HuH-7.5 (cell line): ENCODE results near the gene DMPK.
"Not testable (repeated sequence)": the region's sequence is repeated elsewhere in the genome, so short reads cannot be mapped to it uniquely, and the experiment has no call there.

ENCODE experiments used
- DNase-seq: peaks from one replicate; pipeline ENCODE4 v3.0.0; 2011; ENCODE audit warnings: low spot score

DMPK gene

GRCh38 chr19:45815481-45816216 is 33.4 kb upstream of the DMPK start:
- DNase-seq = no peak

- DNase-seq = no peak
Observed at GRCh38 chr19:45814851-45815480, 32.7 kb upstream of the DMPK start, which contains the start of gene RSPH6A. RSPH6A (minus strand) TSS chr19:45815308; CDS start chr19:45815176, 132 bp downstream.

- no peak for DNase-seq
Observed at GRCh38 chr19:45814166-45814780, 32.0 kb upstream of the DMPK start.

GRCh38 chr19:45812297-45812696 is 30.0 kb upstream of the DMPK start:
- DNase-seq = no peak

DNA sequence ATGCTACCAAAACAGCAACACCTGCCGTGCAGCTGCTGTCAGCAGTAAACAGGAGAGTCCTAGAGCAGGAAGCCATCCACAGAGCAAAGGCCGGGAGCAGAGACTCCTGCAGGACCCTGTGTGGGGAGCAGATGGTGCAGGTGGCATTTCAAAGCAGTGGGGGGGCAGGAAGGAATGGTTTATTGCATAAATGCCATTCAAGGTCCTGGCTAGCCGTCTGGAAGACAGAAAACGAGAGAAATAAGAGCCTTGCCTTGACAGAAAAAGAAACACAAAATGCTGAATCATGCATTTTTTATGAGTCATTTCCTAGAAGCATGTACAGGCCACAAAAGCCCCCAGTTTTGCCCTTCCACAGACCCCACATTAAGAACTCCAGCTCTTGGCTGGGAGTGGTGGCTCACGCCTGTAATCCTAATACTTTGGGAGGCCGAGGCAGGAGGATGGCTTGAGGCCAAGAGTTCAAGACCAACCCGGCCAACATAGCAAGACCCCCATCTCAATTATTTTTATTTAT is 27.4 kb upstream of the DMPK start:
- DNase-seq = no peak

GRCh38 chr19:45805719-45806118 is 23.4 kb upstream of the DMPK start:
- DNase-seq = no peak

- DNase-seq = no peak
Observed at GRCh38 chr19:45804959-45805230, 22.6 kb upstream of the DMPK start.

GRCh38 chr19:45804140-45804958 is 22.1 kb upstream of the DMPK start:
- no peak for DNase-seq

DNA sequence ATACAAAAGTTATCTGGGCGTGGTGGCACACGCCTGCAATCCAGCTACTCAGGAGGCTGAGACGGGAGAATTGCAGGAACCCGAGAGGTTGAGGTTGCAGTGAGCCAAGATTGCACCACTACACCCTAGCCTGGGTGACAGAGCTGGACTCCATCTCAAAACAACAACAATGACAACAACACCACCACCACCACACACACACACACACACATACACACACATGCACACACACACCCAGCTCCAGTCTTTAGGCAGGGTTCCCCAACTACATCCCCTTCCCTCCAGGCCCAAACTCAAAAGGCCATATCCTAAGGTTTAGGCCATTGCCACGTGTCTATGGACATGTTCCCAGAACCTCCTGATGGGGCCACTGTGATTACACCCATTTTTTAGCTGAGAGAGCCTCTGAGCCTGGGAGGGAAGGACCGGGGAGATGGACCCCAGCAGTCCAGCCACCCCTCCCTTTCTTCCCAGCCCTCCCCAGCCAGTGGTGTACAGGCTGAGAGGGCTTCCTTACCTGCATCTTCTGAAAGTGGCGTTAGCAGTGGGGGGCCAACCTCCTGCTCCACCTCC is 19.4 kb upstream of the DMPK start:
- DNase-seq = no peak

GRCh38 chr19:45800070-45800553 is 17.8 kb upstream of the DMPK start:
- no peak for DNase-seq

GRCh38 chr19:45799541-45799940 is 17.3 kb upstream of the DMPK start:
- DNase-seq = not testable (repeated sequence)

DNA sequence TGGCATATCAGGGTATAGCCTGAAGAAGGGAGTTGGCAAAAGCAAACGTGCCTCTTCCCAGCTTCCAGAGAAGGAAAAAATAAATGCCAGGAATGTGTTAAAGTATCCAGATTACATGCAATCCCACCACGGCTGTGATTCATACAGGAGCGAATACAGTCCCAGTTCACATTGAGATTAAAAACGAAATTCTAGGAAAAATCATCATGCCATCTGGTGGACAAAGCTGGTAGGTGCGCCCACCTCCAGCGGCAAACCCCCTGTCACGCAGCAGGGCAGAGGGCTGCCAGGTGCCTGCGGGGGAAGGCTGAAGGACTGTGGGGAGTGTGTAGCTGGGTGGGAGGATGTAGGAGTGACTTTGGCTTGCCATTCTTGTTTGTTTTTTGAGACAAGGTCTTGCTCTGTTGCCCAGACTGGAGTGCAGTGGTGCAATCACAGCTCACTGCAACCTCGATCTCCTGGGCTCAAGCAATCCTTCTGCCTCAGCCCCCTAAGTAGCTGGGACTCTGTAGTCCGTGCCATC is 16.8 kb upstream of the DMPK start:
- DNase-seq = peak; percentile 84

DNA sequence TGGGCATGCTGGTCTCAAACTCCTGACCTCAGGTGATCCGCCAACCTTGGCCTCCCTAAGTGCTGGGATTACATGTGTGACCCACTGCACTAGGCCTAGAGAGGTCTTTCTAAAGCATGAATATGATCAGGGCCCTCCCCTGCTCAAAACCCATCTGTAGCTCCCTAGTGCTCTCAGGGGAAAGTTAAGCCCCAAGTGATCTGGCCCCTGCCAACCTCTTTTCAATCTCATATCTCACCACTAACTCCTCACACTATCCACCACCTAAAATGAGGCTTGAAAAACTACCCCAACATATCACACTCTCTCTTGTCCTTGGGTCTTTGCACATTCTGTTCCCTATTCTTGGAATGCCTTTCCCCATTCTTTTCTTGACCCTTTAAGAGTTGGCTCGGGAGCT is 12.3 kb upstream of the DMPK start:
- no peak for DNase-seq

- no peak for DNase-seq
Observed at GRCh38 chr19:45793876-45794275, 11.6 kb upstream of the DMPK start.

DNA sequence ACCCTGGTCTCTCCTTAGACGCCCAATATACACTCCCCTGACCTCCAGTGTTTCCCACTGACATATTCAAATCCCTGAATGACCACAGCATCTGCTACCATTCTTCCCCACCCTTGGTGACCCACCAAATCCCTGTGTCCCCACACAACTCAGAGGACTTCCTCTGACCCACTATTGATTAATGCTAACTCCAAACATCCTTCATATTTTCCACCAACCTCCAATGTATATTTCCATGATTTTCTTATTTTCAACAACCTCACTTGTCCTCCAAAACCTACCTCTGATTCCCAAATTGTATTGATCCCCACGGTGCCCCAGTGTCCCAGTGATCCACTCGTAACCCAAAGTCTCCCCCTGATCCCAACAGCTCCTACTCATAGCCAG is 10.9 kb upstream of the DMPK start:
- no peak for DNase-seq

GRCh38 chr19:45792470-45793177 is 10.3 kb upstream of the DMPK start, which contains the start of gene DMWD:
DMWD (minus strand) TSS chr19:45792845; CDS start chr19:45792756, 89 bp downstream.
- DNase-seq = peak; percentile 96

DNA sequence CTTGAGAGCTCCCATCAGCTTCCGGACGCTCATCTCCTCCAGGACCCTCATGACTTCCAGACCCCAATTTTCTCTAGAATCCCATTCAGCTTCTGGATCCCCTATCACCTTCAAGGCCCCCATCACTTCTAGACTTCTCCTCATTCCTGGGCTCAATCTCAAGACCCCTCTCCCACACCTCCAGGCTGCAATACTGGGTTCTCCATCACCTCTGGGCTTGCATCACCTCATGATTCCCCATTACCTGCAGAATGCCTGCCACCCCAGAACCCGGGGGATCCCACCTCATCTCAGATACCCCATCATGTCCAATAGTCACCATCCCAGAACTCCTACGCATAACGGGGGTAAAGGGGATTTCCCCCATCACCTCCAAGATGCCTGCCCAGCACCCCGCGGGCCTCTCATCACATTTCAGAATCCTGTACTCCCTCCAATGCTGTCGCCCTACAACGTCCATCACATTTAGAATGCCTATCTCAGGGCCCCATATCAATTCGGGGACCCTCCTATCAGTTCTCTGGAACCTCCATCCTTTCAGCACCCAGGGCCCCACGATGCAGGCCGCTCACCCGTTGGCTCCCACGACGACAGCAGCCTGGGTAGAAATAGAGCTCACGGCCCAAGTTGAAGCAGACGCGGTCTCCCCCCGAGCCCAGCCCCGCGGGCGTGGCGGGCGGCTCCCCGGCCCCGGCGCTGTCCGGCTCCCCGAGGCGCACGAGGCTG is 9.6 kb upstream of the DMPK start:
- no peak for DNase-seq

DNA sequence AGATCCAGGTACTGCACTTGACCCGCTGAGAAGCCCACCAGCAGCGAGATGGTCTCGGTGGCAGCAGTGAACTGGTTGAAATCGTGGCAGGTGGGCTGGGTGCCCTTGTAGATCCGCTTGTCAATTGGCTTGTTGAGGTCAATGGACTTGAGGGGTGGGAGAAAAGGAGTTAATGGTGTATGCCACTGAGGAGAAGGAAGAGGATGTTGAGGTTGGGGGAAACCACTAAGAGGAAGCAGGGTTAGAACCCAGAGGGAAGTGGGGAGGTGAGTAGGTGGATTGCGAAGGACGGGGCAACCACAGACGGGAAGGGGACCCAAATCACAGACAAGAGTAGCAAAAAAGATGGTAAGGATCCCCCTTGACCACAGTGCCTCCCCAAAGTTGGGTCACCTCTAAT is 8.7 kb upstream of the DMPK start:
- no peak for DNase-seq

DNA sequence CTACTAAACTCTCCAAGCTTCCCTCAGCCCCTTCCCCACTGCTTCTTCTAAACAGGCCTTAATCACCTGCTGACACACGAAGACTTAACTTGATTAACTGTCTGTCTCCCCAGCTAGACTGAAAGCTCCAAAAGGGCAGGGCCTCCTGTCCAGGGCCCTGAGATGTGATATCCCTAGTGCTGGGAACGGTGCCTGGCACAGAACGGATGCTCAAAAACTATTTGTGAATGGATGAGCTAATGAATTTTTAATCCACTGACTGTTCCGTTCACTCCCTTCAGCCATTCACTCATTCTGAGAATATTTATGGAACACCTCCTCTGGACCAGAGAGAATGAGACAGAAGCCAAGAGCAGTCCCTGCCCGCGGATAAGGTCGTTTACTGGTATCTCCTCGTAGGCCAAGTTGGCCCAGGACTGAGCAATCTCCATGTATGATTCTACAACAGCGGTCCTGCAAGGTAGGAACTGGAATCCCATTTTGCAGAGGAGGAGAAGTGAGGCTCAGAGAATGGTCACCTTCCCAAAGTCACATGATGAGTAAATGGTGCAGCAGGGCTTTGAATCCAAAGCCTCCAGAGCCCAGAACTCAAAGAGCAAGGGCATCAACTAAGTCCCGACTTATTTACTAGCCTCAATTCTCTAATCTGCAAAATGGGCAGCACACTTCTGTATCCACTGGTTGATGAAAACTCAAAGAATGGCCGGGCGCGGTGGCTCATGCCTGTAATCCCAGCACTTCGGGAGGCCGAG is 6.9 kb upstream of the DMPK start:
- no peak for DNase-seq

- no peak for DNase-seq
Observed at GRCh38 chr19:45786533-45786894, 4.2 kb upstream of the DMPK start.
